Measurements from ENCODE around the gene KRTAP4-9.
"Not testable (repeated sequence)": the region's sequence is repeated elsewhere in the genome, so short reads cannot be mapped to it uniquely, and the experiment has no call there.

- not testable (repeated sequence) for TF ChIP-seq CTCF (IDR thresholded peaks at IDR 0.05 in 2 of 3, conservative IDR thresholded peaks at IDR 0.05 in 1 of 3; ENCODE audit: borderline replicate concordance in 1 of 3, insufficient read depth in 1 of 3, low read depth in 2 of 3, low read length in 2 of 3); POLR2A (IDR thresholded peaks at IDR 0.05; ENCODE audit: borderline replicate concordance, extremely low read depth, insufficient read depth, insufficient read length); ATF3 (IDR thresholded peaks at IDR 0.05)
Measured at GRCh38 chr17:41083427-41083826, 21.8 kb upstream of the KRTAP4-9 start.
